MM.1S (cell line): ENCODE data around the gene FER.

ENCODE experiments used
- DNase-seq: peaks from one replicate; pipeline ENCODE4 v3.0.0-alpha.2; 2015
- H2AFZ ChIP-seq: fragments of 300-600 bp; sonication (generic); 2 replicates; pipeline ENCODE4 v1.6.0; 2016; ENCODE audit warnings: antibody characterized with exemption, low read length
- H3F3A ChIP-seq: fragments of 300-600 bp; sonication (generic); 2 replicates; pipeline ENCODE4 v1.6.1; 2016; ENCODE audit warnings: mild to moderate bottlenecking, antibody characterized with exemption, low read length, moderate library complexity, mixed read lengths; ENCODE audit not compliant: insufficient read depth
- H3K27ac ChIP-seq: fragments of 300-600 bp; sonication (generic); 2 replicates; pipeline ENCODE4 v1.5.1; 2016; ENCODE audit warnings: mild to moderate bottlenecking, low read length
- H3K27me3 ChIP-seq: fragments of 300-600 bp; sonication (generic); replicated peaks from 2 replicates; pipeline ENCODE4 v1.6.0; 2016; ENCODE audit warnings: low read length; ENCODE audit not compliant: insufficient read depth
- H3K36me3 ChIP-seq: fragments of 300-600 bp; sonication (generic); replicated peaks from 2 replicates; pipeline ENCODE4 v1.6.1; 2016; ENCODE audit warnings: mild to moderate bottlenecking, low read length, mixed read lengths; ENCODE audit not compliant: insufficient read depth
- H3K4me1 ChIP-seq: fragments of 300-600 bp; sonication (generic); 2 replicates; pipeline ENCODE4 v1.6.1; 2016; ENCODE audit warnings: low read length, mixed read lengths
- H3K4me2 ChIP-seq: fragments of 300-600 bp; sonication (generic); 2 replicates; pipeline ENCODE4 v1.6.0; 2016; ENCODE audit warnings: low read depth, low read length
- H3K4me3 ChIP-seq: fragments of 300-600 bp; sonication (generic); 2 replicates; pipeline ENCODE4 v1.5.1; 2016; ENCODE audit warnings: low read length, mixed read lengths
- H3K79me2 ChIP-seq: fragments of 300-600 bp; sonication (generic); 2 replicates; pipeline ENCODE4 v1.6.1; 2016; ENCODE audit warnings: mixed run types, low read length, mixed read lengths
- H3K9ac ChIP-seq: fragments of 300-600 bp; sonication (generic); 2 replicates; pipeline ENCODE4 v1.6.1; 2016; ENCODE audit warnings: low read length, mixed read lengths
- H3K9me2 ChIP-seq: fragments of 300-600 bp; sonication (generic); replicated peaks from 2 replicates; pipeline ENCODE4 v1.6.1; 2016; ENCODE audit warnings: mild to moderate bottlenecking, low read length, mixed read lengths; ENCODE audit not compliant: insufficient read depth
- H3K9me3 ChIP-seq: fragments of 300-600 bp; sonication (generic); replicated peaks from 2 replicates; pipeline ENCODE4 v1.6.1; 2016; ENCODE audit warnings: mild to moderate bottlenecking, low read length, mixed read lengths; ENCODE audit not compliant: insufficient read depth
- H4K20me1 ChIP-seq: fragments of 300-600 bp; sonication (generic); 2 replicates; pipeline ENCODE4 v1.6.1; 2016; ENCODE audit warnings: mild to moderate bottlenecking, low read length, moderate library complexity, mixed read lengths; ENCODE audit not compliant: insufficient read depth
- CTCF ChIP-seq: fragments of 300-600 bp; sonication (generic); IDR thresholded peaks from 2 replicates; pipeline ENCODE4 v1.5.1; 2016; ENCODE audit warnings: antibody characterized with exemption, low read length, mixed read lengths
- EZH2 ChIP-seq: fragments of 300-600 bp; sonication (generic); optimal IDR thresholded peaks from 2 replicates; pipeline ENCODE3; 2017; ENCODE audit warnings: low read depth, mild to moderate bottlenecking, antibody characterized with exemption, low read length, mixed read lengths
- EZH2phosphoT487 ChIP-seq: fragments of 300-600 bp; sonication (generic); IDR thresholded peaks from 2 replicates; pipeline ENCODE4 v1.6.1; 2018; ENCODE audit warnings: antibody characterized with exemption, low read length

Gene FER

GRCh38 chr5:108730617-108731340, 16.9 kb upstream of the FER start:
- Histone ChIP-seq H3K4me1 (peaks cover 20% of the 10 kb centered on the region; the same call in 1 of the 2 replicates), H3K9me3 (no peaks in the 10 kb centered on the region), H3K9me2 (no peaks in the 10 kb centered on the region), H4K20me1 (no peaks in the 10 kb centered on the region), H3K4me3 (no peak overlapping the region), H3K4me2 (no peak overlapping the region), H3K9ac (no peak overlapping the region), H2AFZ (no peak overlapping the region), H3K27me3 (no peaks in the 10 kb centered on the region), H3F3A (peaks cover 17% of the 10 kb centered on the region; the same call in 1 of the 2 replicates), H3K27ac (no peak overlapping the region), H3K36me3 (no peaks in the 10 kb centered on the region), H3K79me2 (no peaks in the 10 kb centered on the region)
- DNase-seq = no peak
- TF ChIP-seq EZH2phosphoT487 (no peak), EZH2 (no peak), CTCF (no peak)

GRCh38 chr5:108735790-108736189, 11.9 kb upstream of the FER start:
- no peak for DNase-seq
- TF ChIP-seq CTCF (no peak), EZH2 (no peak), EZH2phosphoT487 (no peak)
- H3K4me2 ChIP-seq = no peak overlapping the region
- H3K4me3 ChIP-seq = no peak overlapping the region
- no peaks in the 10 kb centered on the region for H3K9me3 ChIP-seq
- H3F3A ChIP-seq = no peaks in the 10 kb centered on the region
- H3K27me3 ChIP-seq = no peaks in the 10 kb centered on the region
- H3K36me3 ChIP-seq = no peaks in the 10 kb centered on the region
- H3K27ac ChIP-seq = no peak overlapping the region
- no peaks in the 10 kb centered on the region for H3K9me2 ChIP-seq
- H3K79me2 ChIP-seq = no peaks in the 10 kb centered on the region
- H3K4me1 ChIP-seq = no peaks in the 10 kb centered on the region
- H2AFZ ChIP-seq = no peak overlapping the region
- H4K20me1 ChIP-seq = no peaks in the 10 kb centered on the region
- H3K9ac ChIP-seq = no peak overlapping the region

- H3K9me3 ChIP-seq = no peaks in the 10 kb centered on the region
- TF ChIP-seq CTCF (no peak), EZH2phosphoT487 (no peak), EZH2 (no peak)
Observed at GRCh38 chr5:108736855-108737254, 10.8 kb upstream of the FER start.

More at GRCh38 chr5:108736855-108737254, 10.8 kb upstream of the FER start:
- no peak overlapping the region for H3K4me2 ChIP-seq
- H3K79me2 ChIP-seq = no peaks in the 10 kb centered on the region
- no peaks in the 10 kb centered on the region for H3K27me3 ChIP-seq
- no peaks in the 10 kb centered on the region for H4K20me1 ChIP-seq
- no peak for DNase-seq
- no peaks in the 10 kb centered on the region for H3F3A ChIP-seq
- no peaks in the 10 kb centered on the region for H3K36me3 ChIP-seq
- no peak overlapping the region for H2AFZ ChIP-seq
- H3K9me2 ChIP-seq = no peaks in the 10 kb centered on the region
- no peaks in the 10 kb centered on the region for H3K4me1 ChIP-seq
- H3K4me3 ChIP-seq = no peak overlapping the region
- no peak overlapping the region for H3K9ac ChIP-seq
- H3K27ac ChIP-seq = no peak overlapping the region
